ENCODE data around the gene THAP8.

Gene THAP8

GRCh38 chr19:36032251-36033104 lies 21.6 kb downstream of the THAP8 start, which contains the start of gene CLIP3:
TSS of gene CLIP3 (minus strand) at chr19:36032873. CDS start at chr19:36032357, 516 bp downstream.
- no peak for DNase-seq (ENCODE audit: low read depth, low spot score)
- no peak within 1 kb of the TSS for H3K27ac ChIP-seq

GRCh38 chr19:36031308-36031707 lies 22.8 kb downstream of the THAP8 start:
- H3K27ac ChIP-seq = no peak overlapping the region
- no peak for DNase-seq (ENCODE audit: low read depth, low spot score)

GRCh38 chr19:36030264-36031148 lies 23.6 kb downstream of the THAP8 start:
- H3K27ac ChIP-seq = no peak overlapping the region
- no peak for DNase-seq (ENCODE audit: low read depth, low spot score)

- H3K27ac ChIP-seq = no peak overlapping the region
- no peak for DNase-seq (ENCODE audit: low read depth, low spot score)
These were observed 25.6 kb downstream of the THAP8 start for GRCh38 chr19:36028313-36029041.

- H3K27ac ChIP-seq = no peak overlapping the region
- no peak for DNase-seq (ENCODE audit: low read depth, low spot score)
These were observed 26.4 kb downstream of the THAP8 start for GRCh38 chr19:36027696-36028095.

- H3K27ac ChIP-seq = no peak overlapping the region
- DNase-seq (ENCODE audit: low read depth, low spot score) = no peak
These were observed 27.8 kb downstream of the THAP8 start for GRCh38 chr19:36026091-36026876.

- H3K27ac ChIP-seq = no peak overlapping the region
- no peak for DNase-seq (ENCODE audit: low read depth, low spot score)
These were observed 28.5 kb downstream of the THAP8 start for GRCh38 chr19:36025541-36025940.

GRCh38 chr19:36023432-36023831 lies 30.7 kb downstream of the THAP8 start:
- DNase-seq (ENCODE audit: low read depth, low spot score) = no peak
- H3K27ac ChIP-seq = no peak overlapping the region

- DNase-seq (ENCODE audit: low read depth, low spot score) = no peak
- H3K27ac ChIP-seq = no peak overlapping the region
These were observed 34.9 kb downstream of the THAP8 start for GRCh38 chr19:36019061-36019670.

- H3K27ac ChIP-seq = peak within 1 kb of the TSS; percentile 25
- DNase-seq (ENCODE audit: low read depth, low spot score) = peak; percentile 91
These were observed 39.8 kb downstream of the THAP8 start, which contains the start of gene ALKBH6 for GRCh38 chr19:36014012-36014924. TSS of gene ALKBH6 (minus strand) at chr19:36014213. CDS start at chr19:36013397, 816 bp downstream.

- no peak for DNase-seq (ENCODE audit: low read depth, low spot score)
- peak overlapping the region; percentile 25 for H3K27ac ChIP-seq
These were observed 40.6 kb downstream of the THAP8 start for GRCh38 chr19:36013280-36014011.

GRCh38 chr19:36010402-36010801 lies 43.7 kb downstream of the THAP8 start:
- no peak for DNase-seq (ENCODE audit: low read depth, low spot score)
- no peak overlapping the region for H3K27ac ChIP-seq

GRCh38 chr19:36009633-36010379 lies 44.3 kb downstream of the THAP8 start:
- no peak overlapping the region for H3K27ac ChIP-seq
- DNase-seq (ENCODE audit: low read depth, low spot score) = no peak

GRCh38 chr19:36009220-36009619 lies 44.9 kb downstream of the THAP8 start:
- no peak for DNase-seq (ENCODE audit: low read depth, low spot score)
- peak overlapping the region; percentile 29 for H3K27ac ChIP-seq

GRCh38 chr19:36008336-36008978 lies 45.6 kb downstream of the THAP8 start, which contains the start of gene SYNE4:
TSS of gene SYNE4 (minus strand) at chr19:36008813. CDS start at chr19:36008681, 132 bp downstream.
- H3K27ac ChIP-seq = peak within 1 kb of the TSS; percentile 29
- DNase-seq (ENCODE audit: low read depth, low spot score) = no peak

- DNase-seq (ENCODE audit: low read depth, low spot score) = no peak
- no peak overlapping the region for H3K27ac ChIP-seq
These were observed 47.1 kb downstream of the THAP8 start for GRCh38 chr19:36006955-36007354.
